Cardiac muscle cell (in vitro differentiated cells and primary cell): ENCODE data around the gene NETO2. TPM values are rescaled to one million over a fixed set of nuclear protein-coding genes. Genes with fewer than 3 reads are reported as not detected.
"Not testable (repeated sequence)": the region's sequence is repeated elsewhere in the genome, so short reads cannot be mapped to it uniquely, and the experiment has no call there.

Experiments used
- DNase-seq, 2 donors: peaks; one replicate each; pipeline versions ENCODE4 v3.0.0 to v3.0.0-alpha.2; 2010 to 2017; ENCODE audit warnings: low read depth in 1 of 2, low spot score in 1 of 2
- H3K27ac ChIP-seq: fragments of 200-600 bp; sonication (generic); 2 replicates; pipeline ENCODE4 v1.5.1; 2016
- H3K27me3 ChIP-seq: fragments of 200-600 bp; sonication (generic); 2 replicates; pipeline ENCODE4 v1.6.0; 2016; ENCODE audit warnings: control low read depth
- H3K36me3 ChIP-seq: fragments of 200-600 bp; sonication (generic); 2 replicates; pipeline ENCODE4 v1.5.1; 2016; ENCODE audit warnings: control low read depth
- H3K4me1 ChIP-seq: fragments of 200-600 bp; sonication (generic); 2 replicates; pipeline ENCODE4 v1.8.1; 2017; ENCODE audit warnings: low read depth, mild to moderate bottlenecking, mixed run types
- H3K4me3 ChIP-seq: fragments of 200-600 bp; sonication (generic); 2 replicates; pipeline ENCODE4 v1.5.1; 2016; ENCODE audit warnings: mild to moderate bottlenecking
- H3K9me3 ChIP-seq: fragments of 200-600 bp; sonication (generic); 2 replicates; pipeline ENCODE4 v1.5.1; 2017; ENCODE audit warnings: low read depth, mild to moderate bottlenecking, control low read depth
- polyA plus RNA-seq: library from polyadenylated mRNA; unstranded; fragments of >200 nt; fragmentation: Nextera tagmentation; extraction: Ambion mirVana; gene quantifications from 2 replicates; pipeline ENCODE4 v1.2.1, GENCODE V29; 2016
- total RNA-seq: library from RNA; depleted of rRNA; stranded (reverse); fragments of >200 nt; gene quantifications from 2 replicates; pipeline ENCODE4 v1.2.3, GENCODE V29; 2016
- TF ChIP-seq, protein P1 (sequence below): IDR thresholded peaks from 2 replicates; pipeline ENCODE4 v1.5.1; 2012; ENCODE audit warnings: low read depth, mild to moderate bottlenecking, low read length

The NETO2 gene
- total and polyA plus RNA-seq, 2 experiments from 2014 or later, result 12.7 to 19.0 TPM

DNA sequence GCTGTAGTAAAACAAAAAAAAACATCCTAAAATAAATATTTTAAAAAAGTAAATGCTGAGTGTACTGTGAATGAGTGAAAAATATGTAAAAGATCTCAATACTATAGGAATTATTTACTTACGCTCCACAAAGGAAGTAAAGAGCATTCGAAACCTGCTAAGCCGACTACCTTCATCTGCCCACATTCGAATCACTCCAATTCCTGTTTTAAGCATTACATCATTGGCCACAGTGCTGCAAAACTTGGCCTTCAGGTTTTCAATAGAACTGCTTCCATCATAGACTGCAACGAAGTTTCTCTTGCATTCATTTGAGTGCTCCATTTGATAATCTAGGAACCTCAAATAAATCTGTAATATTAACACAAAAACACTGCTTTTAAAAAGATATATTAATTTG, 34.4 kb downstream of the NETO2 start:
- H3K27me3 ChIP-seq, result no peaks in the 10 kb centered on the region
- H3K9me3 ChIP-seq, result no peaks in the 10 kb centered on the region
- TF ChIP-seq, protein P1, sequence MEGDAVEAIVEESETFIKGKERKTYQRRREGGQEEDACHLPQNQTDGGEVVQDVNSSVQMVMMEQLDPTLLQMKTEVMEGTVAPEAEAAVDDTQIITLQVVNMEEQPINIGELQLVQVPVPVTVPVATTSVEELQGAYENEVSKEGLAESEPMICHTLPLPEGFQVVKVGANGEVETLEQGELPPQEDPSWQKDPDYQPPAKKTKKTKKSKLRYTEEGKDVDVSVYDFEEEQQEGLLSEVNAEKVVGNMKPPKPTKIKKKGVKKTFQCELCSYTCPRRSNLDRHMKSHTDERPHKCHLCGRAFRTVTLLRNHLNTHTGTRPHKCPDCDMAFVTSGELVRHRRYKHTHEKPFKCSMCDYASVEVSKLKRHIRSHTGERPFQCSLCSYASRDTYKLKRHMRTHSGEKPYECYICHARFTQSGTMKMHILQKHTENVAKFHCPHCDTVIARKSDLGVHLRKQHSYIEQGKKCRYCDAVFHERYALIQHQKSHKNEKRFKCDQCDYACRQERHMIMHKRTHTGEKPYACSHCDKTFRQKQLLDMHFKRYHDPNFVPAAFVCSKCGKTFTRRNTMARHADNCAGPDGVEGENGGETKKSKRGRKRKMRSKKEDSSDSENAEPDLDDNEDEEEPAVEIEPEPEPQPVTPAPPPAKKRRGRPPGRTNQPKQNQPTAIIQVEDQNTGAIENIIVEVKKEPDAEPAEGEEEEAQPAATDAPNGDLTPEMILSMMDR, result no peak
- no peak for DNase-seq
- no peak overlapping the region for H3K27ac ChIP-seq
- H3K4me3 ChIP-seq, result no peak overlapping the region
- H3K4me1 ChIP-seq, result no peaks in the 10 kb centered on the region
- peaks cover 4% of the 10 kb centered on the region for H3K36me3 ChIP-seq

DNA sequence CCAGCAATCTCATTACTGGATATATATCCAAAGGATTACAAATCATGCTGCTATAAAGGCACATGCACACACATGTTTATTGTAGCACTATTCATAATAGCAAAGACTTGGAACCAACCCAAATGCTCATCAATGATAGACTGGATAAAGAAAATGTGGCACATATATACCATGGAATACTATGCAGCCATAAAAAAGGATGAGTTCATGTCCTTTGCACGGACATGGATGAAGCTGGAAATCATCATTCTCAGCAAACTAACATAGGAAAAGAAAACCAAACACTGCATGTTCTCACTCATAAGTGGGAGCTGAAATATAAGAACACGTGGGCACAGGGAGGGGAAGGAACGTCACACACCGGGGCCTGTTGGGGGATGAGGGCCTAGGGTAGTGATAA, 40.8 kb downstream of the NETO2 start:
- H3K27me3 ChIP-seq, H3K4me3 ChIP-seq, H3K27ac ChIP-seq, H3K36me3 ChIP-seq, H3K4me1 ChIP-seq, H3K9me3 ChIP-seq, DNase-seq: not testable (repeated sequence)

DNA sequence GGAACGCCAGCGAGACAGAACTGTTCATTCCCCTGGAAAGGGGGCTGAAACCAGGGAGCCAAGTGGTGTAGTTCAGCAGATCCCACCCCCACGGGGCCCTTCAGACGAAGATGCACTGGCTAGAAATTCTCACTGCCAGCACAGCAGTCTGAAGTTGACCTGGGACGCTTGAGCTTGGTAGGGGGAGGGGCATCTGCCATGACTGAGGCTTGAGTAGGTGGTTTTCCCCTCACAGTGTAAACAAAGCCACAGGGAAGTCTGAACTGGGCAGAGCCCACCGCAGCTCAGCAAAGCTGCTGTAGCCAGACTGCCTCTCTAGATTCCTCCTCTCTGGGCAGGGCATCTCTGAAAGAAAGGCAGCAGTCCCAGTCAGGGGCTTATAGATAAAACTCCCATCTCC, 46.6 kb downstream of the NETO2 start:
- H3K27ac ChIP-seq, H3K4me3 ChIP-seq, H3K36me3 ChIP-seq, H3K9me3 ChIP-seq, H3K4me1 ChIP-seq, H3K27me3 ChIP-seq, DNase-seq: not testable (repeated sequence)

DNA sequence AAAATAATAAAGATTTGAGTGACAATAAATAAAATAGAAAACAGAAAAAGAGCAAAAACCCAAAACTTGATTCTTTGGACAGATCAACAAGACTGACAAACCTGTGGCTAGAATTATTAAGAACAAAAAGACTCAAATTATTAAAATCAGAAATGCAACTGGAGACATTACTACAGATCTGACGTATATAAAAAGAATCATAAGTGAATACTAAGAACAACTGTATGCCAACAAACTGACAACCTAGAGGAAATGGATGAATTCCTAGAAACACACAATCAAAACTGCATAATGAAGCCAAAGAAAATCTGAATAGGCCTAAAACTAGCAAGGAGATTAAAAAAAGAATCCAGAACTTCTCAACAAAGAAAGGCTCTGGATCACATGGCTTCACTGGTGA, 47.4 kb downstream of the NETO2 start:
- no peaks in the 10 kb centered on the region for H3K4me1 ChIP-seq
- no peaks in the 10 kb centered on the region for H3K9me3 ChIP-seq
- H3K27me3 ChIP-seq, result no peaks in the 10 kb centered on the region
- H3K27ac ChIP-seq, result no peak overlapping the region
- TF ChIP-seq, protein P1, result no peak
- no peaks in the 10 kb centered on the region for H3K36me3 ChIP-seq
- no peak overlapping the region for H3K4me3 ChIP-seq
- peak in 1 of 2 donors; percentile 14 for DNase-seq

DNA sequence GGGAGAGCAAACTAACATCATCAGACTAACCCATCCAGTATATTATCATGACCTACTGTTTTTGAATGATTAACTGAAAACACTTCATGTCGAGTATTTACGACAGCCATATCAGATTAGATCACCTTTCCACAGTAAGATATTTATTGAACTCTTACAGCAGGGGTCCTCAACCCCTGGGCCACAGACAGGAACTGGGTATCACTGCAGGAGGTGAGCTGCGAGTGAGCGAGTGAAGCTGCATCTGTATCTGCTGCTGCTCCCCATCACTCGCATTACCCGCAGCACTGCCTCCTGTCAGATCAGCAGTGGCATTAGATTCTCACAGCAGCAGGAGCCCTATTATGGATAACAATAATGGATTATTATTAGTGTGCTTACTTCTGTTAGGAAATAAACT, 59.5 kb downstream of the NETO2 start:
- no peaks in the 10 kb centered on the region for H3K4me1 ChIP-seq
- no peaks in the 10 kb centered on the region for H3K36me3 ChIP-seq
- no peaks in the 10 kb centered on the region for H3K9me3 ChIP-seq
- DNase-seq, result no peak
- no peak overlapping the region for H3K27ac ChIP-seq
- H3K27me3 ChIP-seq, result no peaks in the 10 kb centered on the region
- TF ChIP-seq, protein P1, result no peak
- no peak overlapping the region for H3K4me3 ChIP-seq

DNA sequence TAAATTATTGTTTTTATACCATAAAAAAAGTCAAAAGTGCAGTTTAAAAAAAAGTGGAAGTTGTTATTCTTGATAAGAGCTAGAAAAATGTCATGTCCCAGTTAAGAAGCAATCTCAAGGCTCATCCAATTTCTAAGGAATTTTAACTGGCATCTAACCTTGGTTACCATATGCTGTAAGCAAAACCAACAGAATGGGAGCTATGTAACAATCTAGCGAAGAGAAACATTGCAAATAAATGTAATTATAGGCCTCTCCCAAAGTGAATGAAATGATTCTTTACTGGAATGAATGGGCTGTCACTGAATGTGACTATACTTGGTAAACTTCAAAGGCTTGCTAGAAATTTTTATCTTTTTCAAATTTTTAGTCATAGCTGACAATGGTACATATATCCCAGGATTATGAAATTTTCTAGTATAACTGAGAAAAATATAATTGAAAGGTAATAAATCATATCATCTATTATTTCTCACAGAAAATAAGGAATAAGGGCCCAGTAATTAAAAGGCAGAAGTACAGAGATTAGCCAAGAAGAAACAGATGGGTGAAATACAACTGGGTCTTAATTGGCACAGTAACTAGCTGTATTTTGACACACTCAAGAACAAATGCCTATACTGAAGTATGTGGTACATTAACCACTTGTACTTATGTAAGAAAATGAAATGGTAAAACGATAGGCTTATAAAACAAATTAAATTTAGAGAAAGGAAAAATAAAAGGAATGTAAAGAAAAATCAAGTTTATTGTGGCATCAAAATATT, 61.5 kb downstream of the NETO2 start:
- Histone ChIP-seq H3K36me3 (no peaks in the 10 kb centered on the region), H3K4me3 (no peak overlapping the region), H3K27me3 (no peaks in the 10 kb centered on the region), H3K4me1 (no peaks in the 10 kb centered on the region), H3K9me3 (no peaks in the 10 kb centered on the region), H3K27ac (no peak overlapping the region)
- no peak for DNase-seq
- TF ChIP-seq, protein P1, result no peak
